SK-N-SH treated with all-trans-retinoic acid at 6 μM for 48 hours (cell line): ENCODE measurements around the gene SPON1.
"Not testable (repeated sequence)": the region's sequence is repeated elsewhere in the genome, so short reads cannot be mapped to it uniquely, and the experiment has no call there.

Source experiments
- ATAC-seq: fragments of 200-7000 bp; cut with Tn5 transposase; 3 replicates; pipeline ENCODE4 v1.9.1; 2020; ENCODE audit warnings: mild to moderate bottlenecking, moderate library complexity
- ARNTL ChIP-seq: fragments of 450-650 bp; formaldehyde crosslinking; IDR thresholded peaks from 2 replicates; pipeline ENCODE4 v1.5.0; 2020; ENCODE audit warnings: low read depth, mild to moderate bottlenecking, moderate library complexity, borderline replicate concordance
- BACH2 ChIP-seq: fragments of 250-450 bp; sonication (Bioruptor Pico); IDR thresholded peaks from 2 replicates; pipeline ENCODE4 v1.9.0; 2021; ENCODE audit warnings: mild to moderate bottlenecking, borderline replicate concordance
- CREB5 ChIP-seq: fragments of 250-450 bp; sonication (Bioruptor Pico); IDR thresholded peaks from 2 replicates; pipeline ENCODE4 v1.5.1; 2020; ENCODE audit warnings: low read depth, mild to moderate bottlenecking, moderate library complexity
- CSDC2 ChIP-seq: fragments of 250-450 bp; sonication (Bioruptor Pico); IDR thresholded peaks from 2 replicates; pipeline ENCODE4 v1.5.0; 2020; ENCODE audit warnings: mild to moderate bottlenecking, moderate library complexity
- CSRNP3 ChIP-seq: fragments of 250-450 bp; sonication (Bioruptor Pico); IDR thresholded peaks from 2 replicates; pipeline ENCODE4 v1.5.1; 2021; ENCODE audit warnings: mild to moderate bottlenecking, moderate library complexity
- ESRRG ChIP-seq: fragments of 250-450 bp; sonication (Bioruptor Pico); IDR thresholded peaks from 2 replicates; pipeline ENCODE4 v1.6.1; 2021; ENCODE audit warnings: mild to moderate bottlenecking
- GLIS3 ChIP-seq: fragments of 250-450 bp; sonication (Bioruptor Pico); IDR thresholded peaks from 2 replicates; pipeline ENCODE4 v1.5.0; 2020; ENCODE audit warnings: mild to moderate bottlenecking, moderate library complexity
- OSR1 ChIP-seq: fragments of 250-450 bp; sonication (Bioruptor Pico); IDR thresholded peaks from 2 replicates; pipeline ENCODE4 v1.8.0; 2022; ENCODE audit warnings: moderate library complexity, mild to moderate bottlenecking, inconsistent platforms
- PATZ1 ChIP-seq: fragments of 250-450 bp; sonication (Bioruptor Pico); IDR thresholded peaks from 2 replicates; pipeline ENCODE4 v1.8.0; 2020; ENCODE audit warnings: mild to moderate bottlenecking, moderate library complexity, borderline replicate concordance
- POU6F1 ChIP-seq: fragments of 250-450 bp; sonication (Bioruptor Pico); IDR thresholded peaks from 2 replicates; pipeline ENCODE4 v1.8.0; 2021; ENCODE audit warnings: low read depth, mild to moderate bottlenecking, moderate library complexity, borderline replicate concordance
- RARB ChIP-seq: fragments of 250-450 bp; sonication (Bioruptor Pico); IDR thresholded peaks from 2 replicates; pipeline ENCODE4 v1.8.0; 2021; ENCODE audit warnings: mild to moderate bottlenecking, moderate library complexity
- TCF4 ChIP-seq: fragments of 250-450 bp; sonication (Bioruptor Pico); IDR thresholded peaks from 2 replicates; pipeline ENCODE4 v1.8.0; 2021; ENCODE audit warnings: mild to moderate bottlenecking, moderate library complexity, borderline replicate concordance
- TSHZ2 ChIP-seq: fragments of 250-450 bp; sonication (Bioruptor Pico); IDR thresholded peaks from 2 replicates; pipeline ENCODE4 v1.5.0; 2020; ENCODE audit warnings: mild to moderate bottlenecking, moderate library complexity
- ZC3H10 ChIP-seq: fragments of 250-450 bp; sonication (Bioruptor Pico); IDR thresholded peaks from 2 replicates; pipeline ENCODE4 v1.5.1; 2021; ENCODE audit warnings: mild to moderate bottlenecking, moderate library complexity
- ZFP30 ChIP-seq: fragments of 450-650 bp; formaldehyde crosslinking; IDR thresholded peaks from 2 replicates; pipeline ENCODE4 v1.5.0; 2022; ENCODE audit warnings: mild to moderate bottlenecking, moderate library complexity
- ZNF565 ChIP-seq: fragments of 450-650 bp; formaldehyde crosslinking; conservative IDR thresholded peaks from 2 replicates; pipeline ENCODE4 v1.5.0; 2020; ENCODE audit warnings: low read depth, mild to moderate bottlenecking, moderate library complexity
- ZNF70 ChIP-seq: fragments of 450-650 bp; formaldehyde crosslinking; IDR thresholded peaks from 2 replicates; pipeline ENCODE4 v1.5.0; 2020; ENCODE audit warnings: mild to moderate bottlenecking, moderate library complexity
- ZNF8 ChIP-seq: fragments of 450-650 bp; formaldehyde crosslinking; IDR thresholded peaks from 2 replicates; pipeline ENCODE4 v1.5.0; 2020; ENCODE audit warnings: mild to moderate bottlenecking, moderate library complexity

The SPON1 gene

GRCh38 chr11:14149683-14150082, 187.2 kb downstream of the SPON1 start:
- TF ChIP-seq POU6F1 (CRISPR knock-in tag) (no peak), ZNF8 (no peak), GLIS3 (CRISPR knock-in tag) (no peak), PATZ1 (CRISPR knock-in tag) (no peak), CSDC2 (no peak), ZFP30 (no peak), TCF4 (CRISPR knock-in tag) (no peak), BACH2 (CRISPR knock-in tag) (no peak), CREB5 (no peak), CSRNP3 (no peak), TSHZ2 (CRISPR knock-in tag) (no peak)
- no peak for ATAC-seq

- peak; percentile 54; the same call in 1 of the 2 replicates for TF ChIP-seq TCF4 (CRISPR knock-in tag)
- TF ChIP-seq ZNF70 (CRISPR knock-in tag): no peak
- ATAC-seq: no peak
Measured at GRCh38 chr11:14150878-14151277, 188.4 kb downstream of the SPON1 start.

GRCh38 chr11:14154103-14154502, 191.6 kb downstream of the SPON1 start:
- ATAC-seq: not testable (repeated sequence)

GRCh38 chr11:14158393-14158792, 195.9 kb downstream of the SPON1 start:
- no peak for TF ChIP-seq ZNF565 (CRISPR knock-in tag)
- no peak for TF ChIP-seq PATZ1 (CRISPR knock-in tag)
- no peak for TF ChIP-seq CSDC2
- no peak for TF ChIP-seq ZC3H10 (CRISPR knock-in tag)
- no peak for TF ChIP-seq RARB (CRISPR knock-in tag)
- no peak for TF ChIP-seq BACH2 (CRISPR knock-in tag)

GRCh38 chr11:14163576-14163975, 201.1 kb downstream of the SPON1 start:
- ATAC-seq: no peak
- no peak for TF ChIP-seq TSHZ2 (CRISPR knock-in tag)
- TF ChIP-seq ARNTL (CRISPR knock-in tag): no peak
- no peak for TF ChIP-seq OSR1
- TF ChIP-seq ESRRG (CRISPR knock-in tag): no peak

More at GRCh38 chr11:14158393-14158792, 195.9 kb downstream of the SPON1 start:
- ATAC-seq: no peak

- ATAC-seq: not testable (repeated sequence)
Measured at GRCh38 chr11:14173679-14174078, 211.2 kb downstream of the SPON1 start.
